BLaER1 (cell line): ENCODE measurements around the gene RASSF10.

Experiments used
- H3K27ac ChIP-seq: shearing (Covaris generic); formaldehyde crosslinking; 2 replicates; pipeline ENCODE4 v1.8.1; 2022
- H3K27me3 ChIP-seq: shearing (Covaris generic); formaldehyde crosslinking; 2 replicates; pipeline ENCODE4 v1.8.1; 2022
- H3K36me3 ChIP-seq: shearing (Covaris generic); formaldehyde crosslinking; 2 replicates; pipeline ENCODE4 v1.8.1; 2022
- H3K4me1 ChIP-seq: shearing (Covaris generic); formaldehyde crosslinking; 2 replicates; pipeline ENCODE4 v1.8.1; 2022
- H3K4me2 ChIP-seq: shearing (Covaris generic); formaldehyde crosslinking; 2 replicates; pipeline ENCODE4 v1.8.1; 2022
- H3K4me3 ChIP-seq: shearing (Covaris generic); formaldehyde crosslinking; 2 replicates; pipeline ENCODE4 v1.8.1; 2022
- H3K9ac ChIP-seq: shearing (Covaris generic); formaldehyde crosslinking; 2 replicates; pipeline ENCODE4 v1.8.1; 2022
- H3K9me3 ChIP-seq: shearing (Covaris generic); formaldehyde crosslinking; 2 replicates; pipeline ENCODE4 v1.8.1; 2022
- H4K20me1 ChIP-seq: shearing (Covaris generic); formaldehyde crosslinking; 2 replicates; pipeline ENCODE4 v1.8.1; 2022
- Cebpa-rat ChIP-seq: shearing (Covaris generic); IDR thresholded peaks from 2 replicates; pipeline ENCODE4 v1.8.1; 2022

RASSF10 gene

DNA sequence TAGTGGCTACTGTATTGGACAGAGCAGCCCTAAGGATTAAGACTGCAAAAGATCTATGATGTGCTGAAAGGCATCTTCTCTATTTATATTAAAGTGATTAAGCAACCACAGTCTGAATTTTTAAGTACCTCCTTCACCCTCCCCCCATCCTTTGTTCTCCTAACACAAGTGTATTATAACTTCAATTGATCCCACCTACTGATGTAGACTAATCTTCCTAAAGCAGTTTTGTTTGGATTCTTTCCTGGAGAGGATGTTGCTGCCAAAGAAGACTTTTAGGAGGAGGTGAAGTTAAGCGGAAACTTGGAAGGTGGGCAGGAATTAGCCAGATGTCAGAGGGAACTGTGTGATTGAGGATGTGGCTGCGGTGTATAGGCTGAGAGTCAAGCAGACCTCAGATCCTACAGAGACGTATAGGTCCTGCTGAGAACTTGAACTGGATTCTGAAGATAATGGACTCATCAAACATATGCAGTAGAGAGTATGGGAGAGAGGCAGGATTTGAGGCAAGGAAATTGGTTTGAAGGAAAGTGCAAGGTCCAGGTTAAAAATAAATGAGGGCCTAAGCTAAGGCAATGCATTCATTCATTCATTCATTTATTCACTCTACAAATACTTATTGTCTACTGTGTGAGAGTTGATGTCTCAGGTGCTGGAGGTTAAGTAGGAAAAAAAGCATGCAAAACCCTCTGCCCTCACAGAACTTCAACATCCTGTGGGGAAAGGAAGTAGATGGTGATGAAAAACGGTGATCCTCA is 5.2 kb upstream of the RASSF10 start:
- Histone ChIP-seq H3K4me2 (peak overlapping the region; percentile 19), H3K27me3 (no peaks in the 10 kb centered on the region; the same call in 1 of the 2 replicates), H3K27ac (no peak overlapping the region), H3K4me1 (peaks cover 62% of the 10 kb centered on the region), H4K20me1 (no peaks in the 10 kb centered on the region), H3K9me3 (peaks cover 22% of the 10 kb centered on the region), H3K4me3 (no peak overlapping the region), H3K36me3 (peaks cover 9% of the 10 kb centered on the region; the same call in 1 of the 2 replicates), H3K9ac (no peak overlapping the region)
- no peak for TF ChIP-seq Cebpa-rat

DNA sequence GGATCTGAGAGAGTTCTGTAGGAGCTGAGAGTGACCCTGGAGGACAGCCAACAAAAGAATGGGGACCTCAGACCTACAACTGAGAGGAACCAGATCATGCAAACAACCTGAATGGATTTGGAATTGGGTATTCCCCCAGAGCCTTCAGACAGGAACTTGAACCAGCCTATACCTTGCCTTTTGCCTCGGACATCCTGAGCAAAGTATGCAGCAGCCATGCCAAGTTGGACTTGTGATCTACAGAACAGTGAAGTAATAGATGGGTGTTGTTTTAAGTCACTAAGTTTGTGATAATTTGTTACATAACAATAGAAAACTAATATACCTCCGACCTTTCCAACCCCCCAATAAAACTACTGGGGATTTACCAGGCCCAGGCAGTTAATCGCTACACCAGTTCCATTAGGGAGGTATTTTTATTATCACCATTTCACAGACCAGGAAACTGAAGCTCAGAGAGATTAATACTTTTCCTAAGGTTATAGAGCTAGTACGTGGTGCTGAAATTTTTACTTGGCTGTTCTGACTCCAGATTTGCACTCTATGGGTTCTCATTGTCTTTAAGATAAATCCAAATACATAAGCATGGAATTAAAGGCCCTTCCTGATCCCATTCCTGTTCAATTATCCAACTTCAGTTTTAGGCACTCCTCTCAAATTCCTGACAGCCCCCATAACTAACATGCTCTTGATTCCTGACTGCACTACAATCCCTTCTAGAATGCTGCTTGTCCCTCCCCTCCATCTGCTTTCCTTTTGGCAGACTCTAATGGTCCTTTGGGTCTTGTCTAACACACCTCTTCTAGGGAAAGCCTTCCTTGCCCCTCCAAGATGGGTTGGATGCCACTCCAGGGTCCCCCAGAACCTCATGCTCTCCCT is 1.7 kb upstream of the RASSF10 start:
- TF ChIP-seq Cebpa-rat = no peak
- H3K9me3 ChIP-seq = peaks cover 22% of the 10 kb centered on the region
- H3K4me3 ChIP-seq = peak overlapping the region; percentile 75
- H4K20me1 ChIP-seq = peaks cover 31% of the 10 kb centered on the region
- peaks cover 9% of the 10 kb centered on the region; the same call in 1 of the 2 replicates for H3K36me3 ChIP-seq
- H3K4me2 ChIP-seq = peak overlapping the region; percentile 96
- H3K27ac ChIP-seq = no peak overlapping the region
- H3K4me1 ChIP-seq = peaks cover 60% of the 10 kb centered on the region
- H3K27me3 ChIP-seq = peaks cover 33% of the 10 kb centered on the region
- H3K9ac ChIP-seq = no peak overlapping the region

DNA sequence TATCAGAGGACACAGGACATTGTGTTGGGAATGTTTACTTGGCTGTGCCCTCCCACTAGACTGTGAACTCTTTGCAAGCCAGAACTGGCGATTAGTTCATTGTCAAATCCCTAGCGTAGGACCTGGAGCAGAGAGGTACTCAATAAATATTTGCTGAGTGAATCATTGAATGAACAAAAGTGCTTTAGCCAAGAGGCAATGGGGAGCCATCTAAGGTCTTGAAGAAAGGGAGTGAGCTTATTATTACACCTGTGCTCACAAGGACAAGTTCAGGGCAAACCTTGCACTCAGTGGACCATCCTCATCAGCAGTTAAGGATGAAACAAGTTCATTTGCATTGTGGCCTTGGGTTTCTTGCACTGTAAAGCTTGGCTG is 1.1 kb upstream of the RASSF10 start:
- H3K4me1 ChIP-seq = peaks cover 66% of the 10 kb centered on the region
- TF ChIP-seq Cebpa-rat = no peak
- peak overlapping the region; percentile 70 for H3K27ac ChIP-seq
- peaks cover 37% of the 10 kb centered on the region for H4K20me1 ChIP-seq
- H3K27me3 ChIP-seq = peaks cover 40% of the 10 kb centered on the region
- H3K9ac ChIP-seq = peak overlapping the region; percentile 75; the same call in 1 of the 2 replicates
- peak overlapping the region; percentile 75 for H3K4me3 ChIP-seq
- peaks cover 22% of the 10 kb centered on the region for H3K9me3 ChIP-seq
- H3K36me3 ChIP-seq = peaks cover 9% of the 10 kb centered on the region; the same call in 1 of the 2 replicates
- H3K4me2 ChIP-seq = peak overlapping the region; percentile 96

DNA sequence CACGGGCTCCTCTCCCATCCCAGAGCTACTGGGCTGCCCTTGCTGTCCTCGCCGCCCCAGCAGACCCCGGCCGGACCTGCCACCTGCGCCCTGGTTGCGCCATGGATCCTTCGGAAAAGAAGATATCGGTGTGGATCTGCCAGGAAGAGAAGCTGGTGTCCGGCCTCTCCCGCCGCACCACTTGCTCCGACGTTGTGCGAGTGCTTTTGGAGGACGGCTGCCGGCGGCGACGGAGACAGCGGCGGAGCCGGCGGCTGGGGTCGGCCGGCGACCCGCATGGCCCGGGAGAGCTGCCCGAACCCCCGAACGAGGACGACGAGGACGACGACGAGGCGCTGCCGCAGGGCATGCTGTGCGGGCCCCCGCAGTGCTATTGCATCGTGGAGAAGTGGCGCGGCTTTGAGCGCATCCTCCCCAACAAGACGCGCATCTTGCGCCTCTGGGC is 382 bp downstream of the RASSF10 start:
- H3K27ac ChIP-seq = no peak overlapping the region; the same call in 1 of the 2 replicates
- H3K4me2 ChIP-seq = peak overlapping the region; percentile 96
- H4K20me1 ChIP-seq = peaks cover 41% of the 10 kb centered on the region
- TF ChIP-seq Cebpa-rat = no peak
- peaks cover 47% of the 10 kb centered on the region for H3K27me3 ChIP-seq
- peaks cover 70% of the 10 kb centered on the region for H3K4me1 ChIP-seq
- H3K4me3 ChIP-seq = peak overlapping the region; percentile 75
- H3K9ac ChIP-seq = peak overlapping the region; percentile 75
- peaks cover 9% of the 10 kb centered on the region; the same call in 1 of the 2 replicates for H3K36me3 ChIP-seq
- H3K9me3 ChIP-seq = peaks cover 22% of the 10 kb centered on the region

DNA sequence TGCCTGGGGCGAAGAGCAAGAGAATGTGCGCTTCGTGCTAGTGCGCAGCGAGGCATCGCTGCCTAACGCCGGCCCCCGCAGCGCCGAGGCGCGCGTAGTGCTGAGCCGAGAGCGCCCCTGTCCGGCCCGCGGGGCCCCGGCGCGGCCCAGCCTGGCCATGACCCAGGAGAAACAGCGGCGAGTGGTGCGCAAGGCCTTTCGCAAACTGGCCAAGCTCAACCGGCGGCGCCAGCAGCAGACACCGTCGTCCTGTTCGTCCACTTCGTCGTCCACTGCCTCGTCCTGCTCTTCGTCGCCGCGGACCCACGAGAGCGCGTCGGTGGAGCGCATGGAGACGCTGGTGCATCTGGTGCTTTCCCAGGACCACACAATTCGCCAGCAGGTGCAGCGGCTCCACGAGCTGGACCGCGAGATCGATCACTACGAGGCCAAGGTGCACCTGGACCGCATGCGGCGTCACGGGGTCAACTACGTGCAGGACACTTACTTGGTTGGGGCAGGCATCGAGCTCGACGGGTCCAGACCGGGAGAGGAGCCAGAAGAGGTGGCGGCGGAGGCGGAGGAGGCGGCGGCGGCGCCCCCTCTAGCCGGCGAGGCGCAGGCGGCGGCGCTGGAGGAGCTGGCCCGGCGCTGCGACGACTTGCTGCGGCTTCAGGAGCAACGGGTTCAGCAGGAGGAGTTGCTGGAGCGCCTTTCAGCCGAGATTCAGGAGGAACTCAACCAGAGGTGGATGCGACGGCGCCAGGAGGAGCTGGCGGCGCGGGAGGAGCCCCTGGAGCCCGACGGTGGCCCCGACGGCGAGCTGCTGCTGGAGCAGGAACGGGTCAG is 1.0 kb downstream of the RASSF10 start:
- Histone ChIP-seq H3K4me1 (peaks cover 75% of the 10 kb centered on the region), H3K9me3 (peaks cover 17% of the 10 kb centered on the region), H3K9ac (peak overlapping the region; percentile 75; the same call in 1 of the 2 replicates), H3K4me2 (peak overlapping the region; percentile 96), H3K4me3 (peak overlapping the region; percentile 75), H3K27ac (0 out of 2 replicates have a peak overlapping the region, but pooled peaks have one; percentile 9), H4K20me1 (peaks cover 41% of the 10 kb centered on the region), H3K27me3 (peaks cover 47% of the 10 kb centered on the region), H3K36me3 (peaks cover 9% of the 10 kb centered on the region; the same call in 1 of the 2 replicates)
- TF ChIP-seq Cebpa-rat = no peak

DNA sequence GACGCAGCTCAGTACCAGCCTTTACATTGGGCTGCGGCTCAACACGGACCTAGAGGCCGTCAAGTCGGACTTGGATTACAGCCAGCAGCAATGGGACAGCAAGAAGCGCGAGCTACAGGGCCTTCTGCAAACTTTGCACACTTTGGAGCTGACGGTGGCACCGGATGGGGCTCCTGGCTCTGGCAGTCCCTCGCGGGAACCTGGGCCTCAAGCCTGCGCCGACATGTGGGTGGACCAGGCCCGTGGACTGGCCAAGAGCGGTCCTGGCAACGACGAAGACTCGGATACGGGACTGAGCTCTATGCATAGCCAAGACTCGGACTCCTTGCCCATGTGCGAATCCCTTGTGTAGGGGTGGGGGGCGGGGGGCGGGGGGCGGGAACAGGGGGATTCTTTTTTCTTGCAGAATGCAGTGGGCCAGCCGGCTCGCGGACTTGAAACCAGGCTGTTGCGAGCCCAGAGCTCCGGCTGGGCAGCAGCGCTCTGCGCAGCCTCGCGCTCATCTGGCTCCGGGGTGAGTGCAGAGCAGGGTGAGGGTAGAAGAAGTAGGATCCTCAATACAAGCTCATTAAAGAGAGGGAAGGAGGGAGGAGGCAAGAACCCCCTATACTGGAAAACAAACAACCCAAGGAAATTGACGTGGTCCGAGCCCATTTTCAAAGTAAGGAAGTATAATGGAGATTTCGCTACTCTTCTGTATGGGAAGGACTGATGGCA is 1.8 kb downstream of the RASSF10 start:
- TF ChIP-seq Cebpa-rat = no peak
- Histone ChIP-seq H3K4me2 (peak overlapping the region; percentile 96), H3K4me3 (peak overlapping the region; percentile 75), H3K27ac (0 out of 2 replicates have a peak overlapping the region, but pooled peaks have one; percentile 9), H4K20me1 (peaks cover 41% of the 10 kb centered on the region), H3K4me1 (peaks cover 83% of the 10 kb centered on the region), H3K27me3 (peaks cover 47% of the 10 kb centered on the region), H3K9ac (peak overlapping the region; percentile 32; the same call in 1 of the 2 replicates), H3K9me3 (peaks cover 10% of the 10 kb centered on the region), H3K36me3 (peaks cover 9% of the 10 kb centered on the region; the same call in 1 of the 2 replicates)

DNA sequence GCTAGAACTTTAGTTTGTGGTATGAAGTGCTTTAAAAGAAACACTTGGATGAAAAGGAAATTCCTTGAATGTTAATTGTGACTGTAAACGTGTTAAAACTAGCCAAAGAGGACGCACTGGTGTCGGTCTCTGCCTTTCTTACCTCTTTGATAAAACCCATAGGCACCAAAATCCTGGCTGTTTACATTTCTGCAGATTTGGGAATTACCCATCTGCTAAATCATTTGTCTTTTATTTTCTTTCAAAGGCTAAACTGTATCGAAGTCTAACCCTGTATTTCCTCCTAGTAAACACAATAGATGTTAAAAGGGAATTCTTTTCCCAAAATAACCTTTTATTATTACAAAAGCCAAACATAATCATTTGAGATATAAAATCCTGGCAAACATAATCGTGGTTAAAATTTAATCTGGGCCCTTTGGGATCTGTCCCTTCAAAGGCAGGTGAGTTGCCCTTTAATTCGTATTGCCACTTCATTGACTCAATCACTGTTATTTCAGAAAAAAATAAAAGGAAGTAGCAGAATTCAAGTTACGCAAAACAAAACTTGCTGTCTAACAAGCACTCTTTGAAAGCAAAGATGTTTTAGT is 2.4 kb downstream of the RASSF10 start:
- H3K4me3 ChIP-seq = peak overlapping the region; percentile 75
- H3K4me1 ChIP-seq = peaks cover 89% of the 10 kb centered on the region
- peak overlapping the region; percentile 96 for H3K4me2 ChIP-seq

DNA sequence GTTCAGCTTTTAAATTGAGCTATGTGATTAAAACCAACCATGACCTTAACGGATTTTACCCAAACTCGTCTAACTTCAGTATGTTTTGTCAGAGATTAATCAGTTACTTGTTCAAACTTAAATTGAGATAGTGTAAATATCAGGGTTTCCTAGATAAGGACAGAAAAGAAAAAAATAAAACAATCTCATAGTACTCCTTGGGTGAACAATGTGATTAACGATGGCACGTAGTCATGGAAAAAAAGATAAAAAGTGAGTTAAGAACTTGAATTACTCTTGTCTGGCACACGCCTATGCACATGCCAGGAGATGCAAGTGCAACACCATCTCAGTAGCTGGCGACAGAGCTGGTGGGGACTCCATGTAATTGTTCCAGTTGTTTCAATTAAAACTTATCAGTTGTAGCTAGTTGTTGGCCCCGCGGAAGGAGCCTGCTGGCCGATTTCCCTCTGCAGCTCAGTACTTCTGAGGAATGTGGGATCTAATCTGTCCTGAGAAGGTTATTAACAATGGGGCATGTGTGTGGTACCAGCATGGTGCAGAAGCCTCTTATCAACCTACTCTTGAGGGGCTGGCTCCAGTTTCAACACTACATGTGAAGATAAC is 3.0 kb downstream of the RASSF10 start:
- Histone ChIP-seq H3K4me3 (peak overlapping the region; percentile 75; the same call in 1 of the 2 replicates), H3K4me1 (peaks cover 91% of the 10 kb centered on the region), H3K4me2 (peak overlapping the region; percentile 96), H3K9me3 (no peaks in the 10 kb centered on the region), H3K36me3 (no peaks in the 10 kb centered on the region), H4K20me1 (peaks cover 41% of the 10 kb centered on the region), H3K27ac (no peak overlapping the region), H3K27me3 (peaks cover 47% of the 10 kb centered on the region), H3K9ac (no peak overlapping the region)
- TF ChIP-seq Cebpa-rat = no peak

More for the DNA sequence above, 2.4 kb downstream of the RASSF10 start:
- peaks cover 41% of the 10 kb centered on the region for H4K20me1 ChIP-seq
- peak overlapping the region; percentile 7; the same call in 1 of the 2 replicates for H3K9ac ChIP-seq
- no peak for TF ChIP-seq Cebpa-rat
- H3K27ac ChIP-seq = no peak overlapping the region
- H3K36me3 ChIP-seq = 0 out of 2 replicates have a peak, but pooled peaks cover 2% of the 10 kb centered on the region
- peaks cover 47% of the 10 kb centered on the region for H3K27me3 ChIP-seq
- peaks cover 3% of the 10 kb centered on the region for H3K9me3 ChIP-seq
